NCI-H82 treated with DMSO at 0.1 percent for 48 hours (cell line): ENCODE measurements around the gene RASSF4.

Source experiments
- DNase-seq: peaks from one replicate; lab custom pipeline; 2025; ENCODE audit not compliant: unreplicated experiment; lab: John Stamatoyannopoulos, UW

RASSF4 gene

GRCh38 chr10:44988957-44989585 is 29.5 kb downstream of the RASSF4 start:
- no peak for DNase-seq

DNA sequence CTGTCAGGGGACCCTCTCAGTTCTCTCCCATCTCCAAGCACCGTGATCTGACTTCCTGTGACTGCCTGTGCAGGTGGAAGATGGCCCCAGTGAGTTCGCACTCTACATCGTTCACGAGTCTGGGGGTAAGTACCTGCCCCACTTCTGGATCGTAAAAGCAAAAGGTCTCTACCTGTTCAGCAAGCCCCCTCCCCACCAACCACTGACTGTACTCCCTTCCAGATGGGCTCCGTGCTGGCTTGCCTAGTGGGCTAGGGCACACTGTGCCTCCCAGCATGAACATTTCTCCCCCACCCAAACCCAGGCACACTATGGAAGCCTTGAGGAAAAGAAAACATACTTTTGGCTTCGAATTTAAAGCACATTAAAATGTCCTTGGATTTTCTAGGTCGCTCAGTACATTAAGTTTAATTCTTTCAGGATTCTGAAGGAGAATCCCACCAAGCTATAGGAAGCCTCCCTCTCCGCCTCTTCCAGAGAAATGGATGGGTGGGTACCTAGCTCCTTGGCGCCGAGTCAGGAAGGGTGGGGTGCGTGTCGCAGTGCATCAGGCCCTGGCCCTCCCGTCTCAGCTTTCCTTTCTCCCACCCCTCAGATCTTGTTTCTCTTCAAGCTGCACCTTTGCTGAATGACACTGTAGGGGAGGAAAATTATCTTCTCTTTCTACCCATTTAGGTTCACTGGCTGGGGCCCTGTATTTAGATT is 30.1 kb downstream of the RASSF4 start:
- no peak for DNase-seq

DNA sequence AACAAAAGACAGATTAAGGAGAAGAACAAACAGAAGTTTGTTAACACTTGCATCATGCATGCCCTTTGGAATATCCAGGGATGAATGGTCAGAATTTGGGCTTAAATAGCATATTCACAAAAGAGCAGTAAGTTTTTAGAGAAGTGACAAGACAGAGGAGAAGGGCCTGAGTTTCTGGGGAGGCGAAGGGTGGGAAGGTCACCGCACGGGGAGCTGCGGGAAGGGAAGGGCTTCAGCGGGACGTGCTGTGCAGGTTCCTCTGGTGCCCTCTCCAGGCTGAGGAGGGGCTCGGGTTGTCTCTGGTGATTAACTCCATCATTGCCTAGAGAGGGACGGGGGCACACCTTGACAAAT is 30.7 kb downstream of the RASSF4 start:
- no peak for DNase-seq

GRCh38 chr10:44990965-44991364 is 31.4 kb downstream of the RASSF4 start:
- no peak for DNase-seq

GRCh38 chr10:44991571-44991970 is 32.0 kb downstream of the RASSF4 start:
- DNase-seq: no peak

DNA sequence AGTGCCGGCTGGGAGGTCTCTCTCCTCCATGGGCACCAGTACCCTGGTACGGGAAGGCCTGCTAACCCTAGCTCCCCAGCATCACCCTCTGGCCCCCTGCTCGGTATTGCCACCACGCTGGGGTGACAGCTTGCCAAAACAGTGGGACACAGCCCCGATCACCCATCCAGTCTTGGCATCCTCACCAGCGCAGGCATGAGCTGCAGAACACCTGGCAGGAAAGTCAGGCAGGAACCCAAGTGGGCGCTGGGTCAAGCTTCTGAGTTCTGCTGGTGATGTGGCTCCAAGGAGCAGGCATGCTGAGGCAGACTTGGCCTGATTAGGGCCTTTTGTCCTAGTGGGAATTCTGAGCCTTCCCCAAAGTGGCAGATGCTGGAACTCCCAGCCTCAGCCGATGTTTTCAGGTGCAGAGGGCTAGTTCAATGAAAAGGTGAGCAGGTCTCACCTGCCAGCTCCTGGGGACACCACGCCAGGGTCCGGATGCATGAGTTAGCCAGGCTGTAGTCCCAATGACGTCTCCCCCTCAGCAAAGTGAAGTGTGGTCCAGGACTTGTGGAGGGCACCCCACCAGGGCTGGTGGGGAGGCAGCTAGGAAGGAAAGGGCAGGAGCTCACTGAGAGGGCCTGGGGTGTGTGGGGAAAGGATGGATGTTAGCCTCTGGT is 32.6 kb downstream of the RASSF4 start:
- no peak for DNase-seq

DNA sequence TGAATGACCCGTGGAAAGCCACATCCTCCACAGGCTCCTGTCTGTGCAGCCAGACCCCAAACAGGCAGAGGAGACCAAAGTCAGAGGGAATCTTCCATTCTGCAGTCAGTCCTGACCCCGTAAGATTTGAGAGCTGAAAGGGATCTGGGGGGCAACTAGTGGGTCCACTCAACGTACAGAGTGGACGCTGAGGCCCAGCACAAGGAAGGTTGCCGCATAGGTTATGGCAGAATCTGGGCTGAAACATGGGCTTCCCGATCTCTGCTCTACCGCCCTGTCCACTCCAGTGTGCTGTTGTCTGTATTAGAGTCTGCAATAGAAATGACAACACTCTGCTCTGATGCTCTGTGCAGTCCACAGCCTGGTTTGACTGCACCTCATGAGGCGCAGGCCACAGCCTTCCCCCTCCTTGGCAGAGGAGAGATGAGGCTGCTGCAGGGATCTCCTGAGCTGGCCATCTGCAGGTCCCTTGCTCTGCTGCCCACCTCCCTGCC is 33.2 kb downstream of the RASSF4 start:
- DNase-seq: no peak

- no peak for DNase-seq
Observed at GRCh38 chr10:44993226-44993921, 33.8 kb downstream of the RASSF4 start.

DNA sequence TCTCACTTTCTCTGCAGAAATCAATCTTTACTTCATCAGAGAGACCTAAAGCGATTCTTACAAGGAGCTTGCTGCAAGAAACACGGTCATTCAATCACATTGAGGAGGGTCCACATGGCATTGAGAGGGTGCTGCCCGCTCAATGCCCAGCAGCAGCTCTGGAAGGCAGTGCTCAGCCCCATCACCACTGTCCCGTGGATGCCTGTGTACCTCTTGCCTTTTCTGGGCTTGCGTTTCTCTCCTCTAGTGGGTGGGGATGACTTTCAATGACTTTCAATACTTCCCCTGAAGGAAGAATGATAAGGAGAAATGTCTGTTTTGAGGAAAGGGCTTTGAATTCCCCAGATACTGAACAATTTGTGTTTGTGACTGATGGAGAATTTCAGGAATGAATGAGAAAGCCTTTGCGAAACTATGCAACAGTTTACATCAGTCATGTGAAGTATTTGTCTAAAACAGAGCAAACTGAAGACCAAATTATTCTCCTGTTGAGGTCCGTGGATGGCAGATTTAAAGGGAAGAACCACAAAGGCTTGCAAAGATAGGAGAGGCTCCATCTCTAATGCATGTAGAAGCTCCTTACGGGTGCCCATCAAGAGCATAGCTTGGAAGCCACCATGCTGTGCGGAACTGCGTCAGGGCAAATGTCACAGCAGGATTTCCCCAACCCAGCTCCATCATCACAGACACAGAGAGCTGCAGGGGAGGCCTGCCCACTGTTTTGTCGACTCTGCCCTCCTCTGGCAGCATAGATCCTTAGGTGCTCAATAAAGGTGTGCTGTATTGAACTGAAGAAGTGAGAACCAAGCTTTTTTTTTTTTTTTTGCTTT is 34.5 kb downstream of the RASSF4 start:
- no peak for DNase-seq

GRCh38 chr10:44994752-44995530 is 35.3 kb downstream of the RASSF4 start:
- DNase-seq: no peak

DNA sequence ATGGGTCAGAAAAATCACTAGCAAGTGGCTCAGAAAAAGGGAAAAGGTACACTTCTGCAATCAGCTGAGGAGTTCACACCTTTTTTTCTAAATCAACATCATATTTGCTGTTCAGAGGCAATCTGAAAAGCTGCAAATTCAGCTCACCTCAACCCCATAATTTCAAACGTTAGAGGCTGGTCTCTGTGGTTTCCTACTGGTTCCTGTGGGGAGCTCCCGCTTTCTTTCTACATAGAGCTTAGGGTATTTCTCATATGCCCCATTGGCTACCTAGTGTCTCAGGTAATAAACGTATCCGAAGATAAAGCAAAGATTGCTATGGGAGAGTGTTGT is 35.9 kb downstream of the RASSF4 start:
- DNase-seq: no peak

GRCh38 chr10:44995914-44996669 is 36.5 kb downstream of the RASSF4 start:
- DNase-seq: no peak

DNA sequence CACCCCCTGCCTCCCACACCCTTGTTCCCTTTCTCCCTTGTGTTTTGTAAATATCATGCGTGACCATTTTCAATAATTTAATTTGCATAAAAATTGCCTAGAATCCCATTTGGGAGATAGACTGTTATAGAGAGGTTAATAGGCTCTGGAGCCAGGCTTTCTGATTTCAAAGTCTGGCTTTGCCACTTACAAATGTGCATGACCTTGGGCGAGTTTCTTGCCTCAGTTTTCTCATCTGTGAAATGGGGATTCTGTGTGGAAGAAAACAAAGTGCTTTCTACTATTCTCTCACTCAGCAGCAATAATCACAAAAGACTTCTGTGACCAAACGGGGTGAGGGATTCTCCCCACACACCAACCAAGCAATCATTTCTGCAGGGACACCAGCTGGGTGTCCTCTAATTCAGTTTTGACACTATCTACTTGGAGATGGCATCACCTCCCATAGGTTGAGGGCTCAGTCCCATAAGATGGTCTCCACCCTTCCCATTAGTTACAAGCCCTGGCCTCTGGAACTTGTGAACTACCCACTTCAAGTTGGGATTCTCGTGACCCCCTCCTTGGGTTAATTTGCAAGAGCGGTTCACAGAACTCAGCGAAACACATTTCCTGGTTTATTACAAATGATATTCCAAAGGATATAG is 37.6 kb downstream of the RASSF4 start:
- no peak for DNase-seq

GRCh38 chr10:44998146-44998631 is 38.6 kb downstream of the RASSF4 start:
- no peak for DNase-seq

- DNase-seq: no peak
Observed at GRCh38 chr10:45000138-45000751, 40.6 kb downstream of the RASSF4 start.

DNA sequence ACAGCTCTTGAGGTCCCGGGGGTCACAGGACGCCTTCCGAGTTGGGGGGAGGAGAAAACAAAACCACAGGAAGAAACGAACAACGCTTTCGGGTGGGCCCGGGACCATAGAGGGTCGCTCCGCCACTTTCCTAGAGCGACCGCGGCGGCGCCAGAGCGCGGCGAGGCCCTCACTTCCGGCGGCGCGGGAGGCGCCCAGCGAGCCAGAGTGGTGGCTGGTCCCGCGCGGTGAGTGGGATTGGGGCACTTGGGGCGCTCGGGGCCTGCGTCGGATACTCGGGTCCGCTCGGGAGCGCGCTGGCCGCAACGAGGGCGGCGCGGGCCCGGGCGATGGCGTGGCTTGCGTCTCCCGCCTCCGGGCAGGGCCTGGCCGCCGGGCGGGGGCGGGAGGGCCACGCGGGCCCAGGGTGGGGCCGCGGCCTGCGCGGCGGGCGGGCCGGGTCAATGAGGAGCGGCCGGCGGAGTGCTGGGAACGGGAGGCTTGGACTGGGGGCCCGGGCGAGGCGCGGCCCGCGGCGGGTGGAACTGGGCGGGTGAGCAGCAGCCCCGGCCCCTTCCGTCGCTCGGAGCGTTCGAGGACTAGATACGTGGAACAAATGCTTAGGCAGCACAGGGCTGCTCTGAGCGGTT is 41.3 kb downstream of the RASSF4 start, which contains the start of gene ZNF22:
Gene ZNF22, plus strand, starts transcription at position 172 of the 629 bp plus-strand sequence. CDS start 2,446 bp downstream, outside the sequence.
- DNase-seq: no peak

DNA sequence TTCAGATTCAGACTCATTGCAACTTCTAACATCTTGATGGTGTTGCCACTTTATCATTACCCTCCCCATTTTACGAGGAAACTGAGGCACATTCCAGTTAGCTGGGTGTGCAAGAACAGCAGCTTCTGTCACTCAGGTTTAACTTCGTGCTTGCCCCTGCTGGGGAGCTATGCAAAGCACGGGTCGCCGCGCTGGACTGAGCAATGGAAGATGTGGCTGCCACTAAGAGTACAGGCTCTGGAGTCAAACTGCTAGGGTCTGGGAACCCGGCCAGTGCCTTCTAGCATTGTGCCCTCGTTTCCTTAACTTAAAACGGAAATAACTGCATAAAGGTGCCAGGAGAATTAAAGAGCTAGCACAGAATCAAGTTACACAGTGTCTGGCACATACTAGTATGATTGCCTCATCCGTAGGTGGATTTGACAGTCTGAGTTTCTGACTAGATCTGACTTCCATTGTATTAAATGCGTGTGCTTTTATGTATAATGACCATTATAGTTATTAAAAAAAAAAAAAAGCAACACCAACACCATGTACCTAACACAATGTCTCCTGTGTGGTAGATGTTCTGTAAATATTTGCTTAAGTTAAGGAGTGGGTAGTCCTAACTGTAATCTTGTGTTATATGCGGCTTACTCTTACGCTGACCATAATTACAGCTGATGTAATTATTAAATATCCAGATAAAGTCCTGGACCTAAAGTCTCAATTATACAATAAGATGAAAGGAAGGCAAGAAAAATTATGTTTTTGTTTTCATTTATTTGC is 42.0 kb downstream of the RASSF4 start:
- no peak for DNase-seq
